Endodermal cell (in vitro differentiated cells): Measurements from ENCODE around the gene ZNF74. TPM values are rescaled to one million over a fixed set of nuclear protein-coding genes. Genes with fewer than 3 reads are reported as not detected.

ENCODE experiments used
- DNase-seq: peaks from one replicate; pipeline ENCODE4 v3.0.0-alpha.2; 2017
- H3K27ac ChIP-seq: 2 replicates; pipeline ENCODE4 v1.5.1; 2013; ENCODE audit warnings: mild to moderate bottlenecking, low read depth, low read length, moderate library complexity
- H3K27me3 ChIP-seq: 2 replicates; pipeline ENCODE4 v1.6.1; 2013; ENCODE audit warnings: mild to moderate bottlenecking, low read length, moderate library complexity; ENCODE audit not compliant: insufficient read depth, control insufficient read depth, poor library complexity, severe bottlenecking
- H3K36me3 ChIP-seq: 2 replicates; pipeline ENCODE4 v1.7.0; 2013; ENCODE audit warnings: mild to moderate bottlenecking, low read length, moderate library complexity; ENCODE audit not compliant: control insufficient read depth, insufficient read depth
- H3K4me1 ChIP-seq: one replicate; pipeline ENCODE4 v1.7.0; 2013; ENCODE audit warnings: low read length; ENCODE audit not compliant: control insufficient read depth, insufficient read depth
- H3K4me3 ChIP-seq: 2 replicates; pipeline ENCODE4 v1.5.1; 2013; ENCODE audit warnings: mild to moderate bottlenecking, low read length, moderate library complexity
- H3K9ac ChIP-seq: 2 replicates; pipeline ENCODE4 v1.6.1; 2013; ENCODE audit warnings: mild to moderate bottlenecking, low read length, moderate library complexity; ENCODE audit not compliant: poor library complexity, severe bottlenecking; ENCODE audit errors: extremely low read depth
- H3K9me3 ChIP-seq: 2 replicates; pipeline ENCODE4 v1.6.1; 2013; ENCODE audit warnings: mild to moderate bottlenecking, low read length, moderate library complexity; ENCODE audit not compliant: control insufficient read depth
- H3K27ac Mint-ChIP-seq: 2 replicates; pipeline ENCODE4 v1.8.0; 2020; ENCODE audit warnings: mixed read lengths
- H3K27me3 Mint-ChIP-seq: 2 replicates; pipeline ENCODE4 v1.8.0; 2021; ENCODE audit warnings: mild to moderate bottlenecking, mixed read lengths; ENCODE audit not compliant: insufficient read depth
- H3K36me3 Mint-ChIP-seq: 2 replicates; pipeline ENCODE4 v1.8.0; 2020; ENCODE audit warnings: low read depth, mixed read lengths
- H3K4me1 Mint-ChIP-seq: 2 replicates; pipeline ENCODE4 v1.8.0; 2020; ENCODE audit warnings: mixed read lengths
- H3K4me3 Mint-ChIP-seq: 2 replicates; pipeline ENCODE4 v1.8.0; 2020; ENCODE audit warnings: mild to moderate bottlenecking, moderate library complexity, mixed read lengths
- H3K9me3 Mint-ChIP-seq: 2 replicates; pipeline ENCODE4 v1.8.0; 2020; ENCODE audit warnings: mild to moderate bottlenecking, mixed read lengths
- WGBS, 2 experiments: methylation state at CpG; one replicate each; pipeline versions ENCODE4 v1.1.5 to v1.1.7; 2013; ENCODE audit warnings: missing lambda C conversion rate in 2 of 2, mixed read lengths in 1 of 2; ENCODE audit not compliant: insufficient coverage in 1 of 2, insufficient read length in 1 of 2; 5-methylcytosine and 5-hydroxymethylcytosine counted together
- total RNA-seq, 2 donors: library from RNA; stranded (reverse); fragmentation: NEBNext Ultra II Directional in 1 of 2; extraction: Animal tissue kit (Norgen Biotek cat#: 25700) in 1 of 2; gene quantifications; 2 replicates in 1 of 2; 3 replicates in 1 of 2; pipeline ENCODE4 v1.2.1, GENCODE V29; 2021
- TF ChIP-seq, protein P1 (sequence below): fragments of 200-600 bp; sonication (generic); conservative IDR thresholded peaks from 2 replicates; pipeline ENCODE4 v1.5.0; 2021; ENCODE audit warnings: antibody characterized with exemption, mild to moderate bottlenecking

The ZNF74 gene
- total RNA-seq, 2 donors from 2014 or later, result 36.9 to 41.7 TPM

DNA sequence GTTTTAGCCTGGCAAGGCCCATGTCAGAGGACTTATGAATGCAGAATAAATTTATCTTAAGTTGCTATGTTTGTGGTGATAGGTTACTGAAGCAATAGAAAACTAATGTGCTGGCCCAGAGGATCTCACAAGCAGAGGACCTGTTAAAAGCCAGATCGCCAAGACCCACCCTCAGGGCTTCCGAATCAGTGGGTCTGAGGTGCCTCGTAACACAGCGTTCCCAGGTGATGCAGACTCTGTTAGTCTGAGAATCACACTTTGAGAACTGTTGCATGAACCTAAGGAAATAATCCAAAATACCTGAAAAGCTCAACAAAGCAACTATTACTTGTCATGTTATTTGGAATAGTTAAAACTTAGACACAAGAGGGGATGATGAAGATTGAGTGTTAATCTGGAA, 50.4 kb downstream of the ZNF74 start:
- TF ChIP-seq, protein P1, sequence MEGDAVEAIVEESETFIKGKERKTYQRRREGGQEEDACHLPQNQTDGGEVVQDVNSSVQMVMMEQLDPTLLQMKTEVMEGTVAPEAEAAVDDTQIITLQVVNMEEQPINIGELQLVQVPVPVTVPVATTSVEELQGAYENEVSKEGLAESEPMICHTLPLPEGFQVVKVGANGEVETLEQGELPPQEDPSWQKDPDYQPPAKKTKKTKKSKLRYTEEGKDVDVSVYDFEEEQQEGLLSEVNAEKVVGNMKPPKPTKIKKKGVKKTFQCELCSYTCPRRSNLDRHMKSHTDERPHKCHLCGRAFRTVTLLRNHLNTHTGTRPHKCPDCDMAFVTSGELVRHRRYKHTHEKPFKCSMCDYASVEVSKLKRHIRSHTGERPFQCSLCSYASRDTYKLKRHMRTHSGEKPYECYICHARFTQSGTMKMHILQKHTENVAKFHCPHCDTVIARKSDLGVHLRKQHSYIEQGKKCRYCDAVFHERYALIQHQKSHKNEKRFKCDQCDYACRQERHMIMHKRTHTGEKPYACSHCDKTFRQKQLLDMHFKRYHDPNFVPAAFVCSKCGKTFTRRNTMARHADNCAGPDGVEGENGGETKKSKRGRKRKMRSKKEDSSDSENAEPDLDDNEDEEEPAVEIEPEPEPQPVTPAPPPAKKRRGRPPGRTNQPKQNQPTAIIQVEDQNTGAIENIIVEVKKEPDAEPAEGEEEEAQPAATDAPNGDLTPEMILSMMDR, result no peak
- Histone ChIP-seq H3K4me1 (no peaks in the 10 kb centered on the region), H3K9me3 (no peaks in the 10 kb centered on the region), H3K9ac (no peak overlapping the region), H3K27me3 (no peaks in the 10 kb centered on the region), H3K4me3 (no peak overlapping the region), H3K36me3 (peaks cover 23% of the 10 kb centered on the region), H3K27ac (no peak overlapping the region)
- 95 to 96% methylated on average over 4 of the region's 4 CpGs for whole genome bisulfite sequencing, 2 experiments
- H3K27me3 Mint-ChIP-seq, result peaks cover 2% of the 10 kb centered on the region
- no peak overlapping the region for H3K4me3 Mint-ChIP-seq
- H3K36me3 Mint-ChIP-seq, result peaks cover 15% of the 10 kb centered on the region
- no peaks in the 10 kb centered on the region for H3K9me3 Mint-ChIP-seq
- DNase-seq, result no peak
- no peaks in the 10 kb centered on the region for H3K4me1 Mint-ChIP-seq
- H3K27ac Mint-ChIP-seq, result no peak overlapping the region

DNA sequence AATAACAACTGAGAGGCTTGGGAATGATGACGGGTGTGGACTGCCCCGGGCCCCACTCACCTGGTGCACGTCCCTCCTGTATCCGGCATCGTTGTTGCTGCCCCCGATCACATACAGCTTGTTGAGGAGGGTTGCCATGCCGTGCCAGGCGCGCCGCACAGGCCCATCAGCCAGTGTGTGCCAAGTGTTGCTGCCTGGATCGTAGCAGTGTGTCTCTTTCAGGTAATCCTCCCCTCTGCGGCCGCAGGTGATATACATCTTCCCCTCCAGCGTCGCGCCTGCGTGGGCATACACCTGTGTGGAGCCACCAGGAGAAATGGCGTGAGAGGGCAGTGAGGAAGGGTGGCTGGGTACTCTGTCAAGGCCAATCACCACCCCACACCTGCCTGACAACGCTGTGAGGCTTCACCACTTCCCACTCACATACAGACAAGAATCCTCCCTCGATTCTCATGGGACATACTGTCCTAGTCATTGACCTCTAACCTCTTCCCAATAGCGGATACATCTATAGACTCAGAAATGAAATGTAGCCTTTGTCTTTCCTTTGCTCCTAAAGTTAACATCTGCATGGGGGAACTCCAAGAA, 52.5 kb downstream of the ZNF74 start:
- Mint-ChIP-seq H3K4me3 (no peak overlapping the region), H3K27me3 (no peaks in the 10 kb centered on the region), H3K36me3 (peaks cover 15% of the 10 kb centered on the region), H3K9me3 (no peaks in the 10 kb centered on the region), H3K27ac (no peak overlapping the region), H3K4me1 (no peaks in the 10 kb centered on the region)
- Histone ChIP-seq H3K4me1 (no peaks in the 10 kb centered on the region), H3K9ac (no peak overlapping the region), H3K27ac (no peak overlapping the region), H3K9me3 (no peaks in the 10 kb centered on the region), H3K36me3 (peaks cover 23% of the 10 kb centered on the region), H3K4me3 (no peak overlapping the region), H3K27me3 (no peaks in the 10 kb centered on the region)
- DNase-seq, result no peak
- TF ChIP-seq, protein P1, result no peak
- WGBS, 2 experiments, result 97% methylated on average over 12 to 21 of the region's 21 CpGs

DNA sequence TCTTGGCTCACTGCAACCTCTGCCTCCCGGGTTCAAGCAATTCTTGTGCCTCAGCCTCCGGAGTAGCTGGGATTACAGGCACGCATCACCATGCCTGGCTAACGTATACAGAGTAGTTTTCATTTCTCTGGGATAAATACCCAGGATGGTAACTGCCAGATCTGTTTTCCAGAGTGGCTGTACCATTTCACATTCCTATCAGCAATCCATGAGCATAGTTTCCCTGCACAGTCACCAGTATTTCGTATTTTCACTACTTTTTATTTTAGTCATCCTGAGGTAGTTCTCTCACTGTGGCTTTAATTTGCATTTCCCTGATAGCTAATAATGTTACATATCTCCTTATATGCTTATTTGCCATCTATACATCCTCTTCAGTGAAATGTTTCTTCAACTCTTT, 54.7 kb downstream of the ZNF74 start:
- Mint-ChIP-seq H3K4me1 (no peaks in the 10 kb centered on the region), H3K27ac (no peak overlapping the region), H3K4me3 (no peak overlapping the region), H3K36me3 (peaks cover 8% of the 10 kb centered on the region), H3K27me3 (no peaks in the 10 kb centered on the region), H3K9me3 (no peaks in the 10 kb centered on the region)
- Histone ChIP-seq H3K27me3 (no peaks in the 10 kb centered on the region), H3K27ac (no peak overlapping the region), H3K4me1 (no peaks in the 10 kb centered on the region), H3K4me3 (no peak overlapping the region), H3K9me3 (no peaks in the 10 kb centered on the region), H3K36me3 (peaks cover 15% of the 10 kb centered on the region), H3K9ac (no peak overlapping the region)
- TF ChIP-seq, protein P1, result no peak
- no peak for DNase-seq
- 93 to 95% methylated on average over 4 to 5 of the region's 5 CpGs for WGBS, 2 experiments
